Esophagus muscularis mucosa (tissue), 3 donors: ENCODE data around the gene RBM19.

Source experiments
- EP300 ChIP-seq: sonication (generic); formaldehyde crosslinking; IDR thresholded peaks from one replicate; pipeline ENCODE4 v1.6.1; 2017; ENCODE audit warnings: antibody characterized with exemption
- TF ChIP-seq, protein P1 (sequence below), 3 experiments: fragments of 200-600 bp in 2 of 3; fragments of 450-650 bp in 1 of 3; sonication (generic) in 2 of 3; IDR thresholded peaks; one replicate each; pipeline ENCODE4 v1.5.1; 2017 to 2019; ENCODE audit warnings: antibody characterized with exemption in 3 of 3, mild to moderate bottlenecking in 2 of 3, moderate library complexity in 1 of 3

DNA sequence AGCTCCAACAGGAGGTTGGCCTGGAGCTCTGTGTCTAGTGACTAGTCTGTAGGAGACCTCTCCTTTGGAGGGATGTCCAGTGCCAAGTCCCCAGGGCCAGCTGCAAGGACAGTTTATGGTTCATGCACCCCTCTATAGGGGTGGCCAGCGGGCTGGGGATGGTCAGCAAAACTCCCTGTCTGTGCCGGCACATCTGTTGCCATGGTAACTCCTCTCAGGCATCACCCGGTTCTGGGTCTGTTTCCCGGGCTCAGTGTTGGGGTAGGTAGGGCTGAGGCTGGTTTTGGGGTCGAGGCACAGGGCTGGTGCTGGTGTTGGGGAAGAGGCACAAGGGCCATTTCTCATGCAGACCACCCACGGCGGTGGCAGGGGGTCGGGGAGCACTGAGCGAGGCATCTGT, 196.8 kb downstream of the RBM19 start:
- TF ChIP-seq, protein P1, sequence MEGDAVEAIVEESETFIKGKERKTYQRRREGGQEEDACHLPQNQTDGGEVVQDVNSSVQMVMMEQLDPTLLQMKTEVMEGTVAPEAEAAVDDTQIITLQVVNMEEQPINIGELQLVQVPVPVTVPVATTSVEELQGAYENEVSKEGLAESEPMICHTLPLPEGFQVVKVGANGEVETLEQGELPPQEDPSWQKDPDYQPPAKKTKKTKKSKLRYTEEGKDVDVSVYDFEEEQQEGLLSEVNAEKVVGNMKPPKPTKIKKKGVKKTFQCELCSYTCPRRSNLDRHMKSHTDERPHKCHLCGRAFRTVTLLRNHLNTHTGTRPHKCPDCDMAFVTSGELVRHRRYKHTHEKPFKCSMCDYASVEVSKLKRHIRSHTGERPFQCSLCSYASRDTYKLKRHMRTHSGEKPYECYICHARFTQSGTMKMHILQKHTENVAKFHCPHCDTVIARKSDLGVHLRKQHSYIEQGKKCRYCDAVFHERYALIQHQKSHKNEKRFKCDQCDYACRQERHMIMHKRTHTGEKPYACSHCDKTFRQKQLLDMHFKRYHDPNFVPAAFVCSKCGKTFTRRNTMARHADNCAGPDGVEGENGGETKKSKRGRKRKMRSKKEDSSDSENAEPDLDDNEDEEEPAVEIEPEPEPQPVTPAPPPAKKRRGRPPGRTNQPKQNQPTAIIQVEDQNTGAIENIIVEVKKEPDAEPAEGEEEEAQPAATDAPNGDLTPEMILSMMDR (IDR thresholded peaks at IDR 0.05) = no peak
- no peak for TF ChIP-seq EP300
